ENCODE data around the gene PNMA6E. TPM values are rescaled to one million over a fixed set of nuclear protein-coding genes. Genes with fewer than 3 reads are reported as not detected.

Gene PNMA6E
- total RNA-seq, 1 experiment from 2014 or later, result 0.03 TPM

GRCh38 chrX:153438532-153438931 lies 37.4 kb upstream of the PNMA6E start:
- peak; percentile 11 for DNase-seq (ENCODE audit: low read depth)

- DNase-seq (ENCODE audit: low read depth), result no peak
Measured at GRCh38 chrX:153435845-153436244, 34.7 kb upstream of the PNMA6E start.

GRCh38 chrX:153434801-153435200 lies 33.7 kb upstream of the PNMA6E start:
- DNase-seq (ENCODE audit: low read depth), result no peak

- DNase-seq (ENCODE audit: low read depth), result no peak
Measured at GRCh38 chrX:153433781-153434285, 32.7 kb upstream of the PNMA6E start.

- DNase-seq (ENCODE audit: low read depth), result no peak
Measured at GRCh38 chrX:153433161-153433680, 32.1 kb upstream of the PNMA6E start.

- no peak for DNase-seq (ENCODE audit: low read depth)
Measured at GRCh38 chrX:153430796-153431195, 29.6 kb upstream of the PNMA6E start.

- no peak for DNase-seq (ENCODE audit: low read depth)
Measured at GRCh38 chrX:153426204-153426603, 25.1 kb upstream of the PNMA6E start.

- DNase-seq (ENCODE audit: low read depth), result no peak
Measured at GRCh38 chrX:153423652-153424051, 22.5 kb upstream of the PNMA6E start.

- DNase-seq (ENCODE audit: low read depth), result no peak
Measured at GRCh38 chrX:153421856-153422255, 20.7 kb upstream of the PNMA6E start.

GRCh38 chrX:153420851-153421599 lies 19.9 kb upstream of the PNMA6E start:
- DNase-seq (ENCODE audit: low read depth), result no peak

GRCh38 chrX:153417637-153418036 lies 16.5 kb upstream of the PNMA6E start:
- no peak for DNase-seq (ENCODE audit: low read depth)

GRCh38 chrX:153416781-153417450 lies 15.8 kb upstream of the PNMA6E start:
- no peak for DNase-seq (ENCODE audit: low read depth)

GRCh38 chrX:153414856-153415510 lies 13.8 kb upstream of the PNMA6E start:
- no peak for DNase-seq (ENCODE audit: low read depth)

GRCh38 chrX:153413731-153414130 lies 12.6 kb upstream of the PNMA6E start:
- DNase-seq (ENCODE audit: low read depth), result no peak

GRCh38 chrX:153412746-153413720 lies 11.9 kb upstream of the PNMA6E start:
- DNase-seq (ENCODE audit: low read depth), result no peak

- DNase-seq (ENCODE audit: low read depth), result no peak
Measured at GRCh38 chrX:153411988-153412574, 10.9 kb upstream of the PNMA6E start.

GRCh38 chrX:153411255-153411987 lies 10.3 kb upstream of the PNMA6E start, which contains the start of gene ZFP92:
Gene ZFP92 (plus strand): TSS chrX:153411472. CDS start chrX:153418323, 6,851 bp downstream.
- DNase-seq (ENCODE audit: low read depth), result no peak

- DNase-seq (ENCODE audit: low read depth), result no peak
Measured at GRCh38 chrX:153410888-153411254, 9.7 kb upstream of the PNMA6E start.

GRCh38 chrX:153410373-153410772 lies 9.2 kb upstream of the PNMA6E start:
- no peak for DNase-seq (ENCODE audit: low read depth)
